ENCODE data around the gene ITFG1.
"Not testable (repeated sequence)": the region's sequence is repeated elsewhere in the genome, so short reads cannot be mapped to it uniquely, and the experiment has no call there.

Gene ITFG1

DNA sequence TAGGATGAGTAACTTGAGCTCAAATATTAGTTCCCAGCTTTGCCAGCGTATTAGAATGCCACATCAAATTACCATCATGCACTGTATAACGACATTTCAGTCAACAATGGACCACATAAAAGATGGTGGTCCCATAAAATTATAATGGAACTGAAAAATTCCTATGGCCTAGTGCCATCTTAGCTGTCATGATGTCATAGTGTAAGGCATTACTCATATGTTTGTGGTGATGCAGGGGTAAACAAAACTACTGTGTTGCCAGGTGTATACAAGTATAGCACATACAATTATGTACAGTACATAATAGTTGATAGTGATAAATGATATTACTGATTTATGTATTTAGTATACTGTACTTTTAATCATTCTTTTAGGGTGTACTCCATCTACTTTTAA lies 262.7 kb downstream of the ITFG1 start:
- Mint-ChIP-seq H3K27ac (no peak overlapping the region), H3K4me1 (no peaks in the 10 kb centered on the region), H3K36me3 (peaks cover 18% of the 10 kb centered on the region), H3K4me3 (no peak overlapping the region), H3K9me3 (no peaks in the 10 kb centered on the region), H3K27me3 (no peaks in the 10 kb centered on the region)
- no peak for DNase-seq (ENCODE audit: low spot score in 2 of 2)
- ATAC-seq (ENCODE audit: low read depth) = no peak

DNA sequence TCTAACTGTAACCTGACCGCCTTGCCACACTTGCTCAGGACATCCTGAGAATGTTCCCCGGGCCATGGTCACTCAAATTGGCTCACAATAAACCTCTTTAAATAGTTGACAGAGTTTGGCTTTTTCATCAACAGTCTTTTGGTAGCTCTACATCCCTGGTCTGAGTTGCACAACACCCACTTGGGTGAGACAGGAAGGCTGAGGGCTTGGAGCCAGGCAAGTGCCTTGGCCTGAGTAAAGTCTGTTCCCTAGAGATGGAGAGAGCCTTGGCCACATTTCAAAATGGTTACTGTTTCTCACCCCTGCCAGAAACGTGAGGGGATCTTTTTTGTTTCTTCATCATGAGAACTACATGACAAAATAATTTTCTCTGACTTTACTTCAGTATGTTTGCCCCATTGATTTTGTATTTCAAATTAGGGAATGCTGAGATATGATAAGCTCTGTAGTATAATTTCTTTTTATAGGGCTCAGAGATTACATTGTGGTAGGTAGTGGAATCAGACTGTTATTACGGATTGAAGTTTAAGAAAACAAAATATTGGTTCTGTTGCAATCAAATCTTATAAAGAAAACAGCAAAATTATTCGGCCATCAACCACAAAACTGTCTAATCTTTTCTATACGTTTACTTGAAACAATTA lies 263.2 kb downstream of the ITFG1 start:
- Mint-ChIP-seq H3K27me3 (no peaks in the 10 kb centered on the region), H3K36me3 (peaks cover 21% of the 10 kb centered on the region), H3K4me3 (no peak overlapping the region), H3K27ac (no peak overlapping the region), H3K4me1 (no peaks in the 10 kb centered on the region), H3K9me3 (peaks cover 2% of the 10 kb centered on the region)
- DNase-seq (ENCODE audit: low spot score in 2 of 2) = no peak
- no peak for ATAC-seq (ENCODE audit: low read depth)

DNA sequence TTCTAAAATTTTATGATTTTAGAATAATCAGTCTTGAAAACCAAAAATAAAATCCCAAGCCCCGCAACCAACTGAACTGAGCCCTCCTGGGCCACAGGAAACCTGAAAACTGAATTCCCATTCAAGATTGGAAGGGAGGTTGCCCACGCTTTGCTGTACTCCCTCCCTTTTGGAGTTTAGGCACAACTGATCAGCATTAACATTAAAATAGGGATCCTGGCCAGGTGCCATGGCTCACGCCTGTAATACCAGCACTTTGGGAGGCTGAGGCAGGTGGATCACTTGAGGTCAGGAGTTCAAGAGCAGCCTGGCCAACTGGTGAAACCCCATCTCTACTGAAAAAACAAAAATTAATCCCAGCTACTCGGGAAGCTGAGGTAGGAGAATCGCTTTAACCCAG lies 264.4 kb downstream of the ITFG1 start:
- H3K4me1 Mint-ChIP-seq = no peaks in the 10 kb centered on the region
- H3K36me3 Mint-ChIP-seq = peaks cover 28% of the 10 kb centered on the region
- no peak overlapping the region for H3K27ac Mint-ChIP-seq
- DNase-seq (ENCODE audit: low spot score in 2 of 2) (no peak), ATAC-seq (ENCODE audit: low read depth) (no peak)
- H3K9me3 Mint-ChIP-seq = peaks cover 2% of the 10 kb centered on the region
- no peaks in the 10 kb centered on the region for H3K27me3 Mint-ChIP-seq
- H3K4me3 Mint-ChIP-seq = no peak overlapping the region

DNA sequence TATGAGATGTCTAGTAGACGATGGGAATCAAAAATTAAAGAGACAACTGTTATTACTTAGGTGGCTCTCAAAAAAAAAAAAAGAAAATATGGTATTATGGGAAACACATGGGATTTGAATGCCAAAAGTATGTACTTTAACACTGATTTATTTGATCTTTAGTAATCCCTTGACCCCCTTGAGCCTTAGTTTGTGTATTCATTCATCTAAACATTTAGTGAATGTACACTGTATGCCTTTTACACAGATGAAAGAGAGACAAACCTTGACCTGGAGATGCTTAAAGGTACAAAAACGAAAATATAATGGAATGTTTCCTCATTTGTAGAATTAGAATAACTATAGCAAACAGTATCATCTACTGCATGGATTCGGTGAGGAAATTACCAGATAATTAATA lies 278.5 kb downstream of the ITFG1 start:
- Mint-ChIP-seq H3K36me3 (peaks cover 22% of the 10 kb centered on the region), H3K27ac (no peak overlapping the region), H3K4me3 (no peak overlapping the region), H3K9me3 (no peaks in the 10 kb centered on the region), H3K27me3 (no peaks in the 10 kb centered on the region), H3K4me1 (no peaks in the 10 kb centered on the region)
- ATAC-seq (ENCODE audit: low read depth) (no peak), DNase-seq (ENCODE audit: low spot score in 2 of 2) (no peak)

DNA sequence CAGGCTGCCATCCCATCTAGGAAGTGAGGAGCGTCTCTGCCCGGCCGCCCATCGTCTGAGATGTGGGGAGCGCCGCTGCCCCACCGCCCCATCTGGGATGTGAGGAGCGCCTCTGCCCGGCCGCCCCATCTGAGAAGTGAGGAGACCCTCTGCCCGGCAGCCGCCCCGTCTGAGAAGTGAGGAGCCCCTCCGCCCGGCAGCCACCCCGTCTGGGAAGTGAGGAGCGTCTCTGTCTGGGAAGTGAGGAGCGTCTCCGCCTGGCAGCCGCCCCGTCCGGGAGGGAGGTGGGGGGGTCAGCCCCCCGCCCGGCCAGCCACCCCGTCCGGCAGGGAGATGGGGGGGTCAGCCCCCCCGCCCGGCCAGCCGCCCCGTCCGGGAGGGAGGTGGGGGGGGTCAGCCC lies 279.8 kb downstream of the ITFG1 start:
- DNase-seq (ENCODE audit: low spot score in 2 of 2); ATAC-seq (ENCODE audit: low read depth); H3K4me1 Mint-ChIP-seq; H3K27ac Mint-ChIP-seq; H3K27me3 Mint-ChIP-seq; H3K4me3 Mint-ChIP-seq; H3K9me3 Mint-ChIP-seq: not testable (repeated sequence)
- H3K36me3 Mint-ChIP-seq = peaks cover 22% of the 10 kb centered on the region

DNA sequence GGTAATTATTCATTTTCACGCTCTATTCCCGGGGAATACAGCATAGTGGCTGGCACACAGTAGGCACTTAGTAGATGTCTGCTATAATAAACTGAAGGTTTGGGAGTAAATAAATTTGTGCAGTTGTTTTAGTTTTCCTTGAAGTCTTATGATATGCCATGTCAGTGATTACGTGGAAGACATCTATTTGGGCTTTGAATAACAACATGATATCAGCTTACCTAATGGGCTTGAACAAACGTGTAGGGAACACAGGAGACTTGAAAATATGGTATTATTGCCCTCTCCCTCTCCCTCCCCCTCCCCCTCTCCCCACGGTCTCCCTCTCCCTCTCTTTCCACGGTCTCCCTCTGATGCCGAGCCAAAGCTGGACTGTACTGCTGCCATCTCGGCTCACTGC lies 280.8 kb downstream of the ITFG1 start:
- Mint-ChIP-seq H3K27me3 (no peaks in the 10 kb centered on the region), H3K4me1 (no peaks in the 10 kb centered on the region), H3K27ac (no peak overlapping the region), H3K4me3 (no peak overlapping the region), H3K9me3 (no peaks in the 10 kb centered on the region), H3K36me3 (peaks cover 24% of the 10 kb centered on the region)
- ATAC-seq (ENCODE audit: low read depth) (no peak), DNase-seq (ENCODE audit: low spot score in 2 of 2) (no peak)

DNA sequence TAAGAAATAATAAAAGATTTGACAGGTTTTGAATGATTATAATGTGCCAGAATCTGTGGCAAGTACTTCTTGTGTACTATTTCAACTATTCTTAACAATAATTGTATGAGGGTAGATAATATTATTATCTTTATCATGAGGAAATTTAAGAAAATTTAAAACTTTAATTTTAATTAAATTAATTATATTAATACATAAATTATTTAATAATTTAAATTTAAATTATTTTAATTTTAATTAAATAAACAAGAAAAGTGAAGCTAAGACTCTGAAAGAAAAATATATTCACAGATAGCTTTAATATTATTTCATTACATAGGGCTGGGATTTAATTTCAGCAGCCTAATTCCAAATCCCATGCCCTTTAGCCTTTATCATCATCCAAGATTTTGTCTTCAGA lies 285.7 kb downstream of the ITFG1 start:
- ATAC-seq (ENCODE audit: low read depth) = no peak
- no peak overlapping the region for H3K4me3 Mint-ChIP-seq
- no peaks in the 10 kb centered on the region for H3K9me3 Mint-ChIP-seq
- DNase-seq (ENCODE audit: low spot score in 2 of 2) = no peak
- H3K27me3 Mint-ChIP-seq = no peaks in the 10 kb centered on the region
- H3K36me3 Mint-ChIP-seq = peaks cover 16% of the 10 kb centered on the region
- H3K4me1 Mint-ChIP-seq = no peaks in the 10 kb centered on the region
- H3K27ac Mint-ChIP-seq = no peak overlapping the region

DNA sequence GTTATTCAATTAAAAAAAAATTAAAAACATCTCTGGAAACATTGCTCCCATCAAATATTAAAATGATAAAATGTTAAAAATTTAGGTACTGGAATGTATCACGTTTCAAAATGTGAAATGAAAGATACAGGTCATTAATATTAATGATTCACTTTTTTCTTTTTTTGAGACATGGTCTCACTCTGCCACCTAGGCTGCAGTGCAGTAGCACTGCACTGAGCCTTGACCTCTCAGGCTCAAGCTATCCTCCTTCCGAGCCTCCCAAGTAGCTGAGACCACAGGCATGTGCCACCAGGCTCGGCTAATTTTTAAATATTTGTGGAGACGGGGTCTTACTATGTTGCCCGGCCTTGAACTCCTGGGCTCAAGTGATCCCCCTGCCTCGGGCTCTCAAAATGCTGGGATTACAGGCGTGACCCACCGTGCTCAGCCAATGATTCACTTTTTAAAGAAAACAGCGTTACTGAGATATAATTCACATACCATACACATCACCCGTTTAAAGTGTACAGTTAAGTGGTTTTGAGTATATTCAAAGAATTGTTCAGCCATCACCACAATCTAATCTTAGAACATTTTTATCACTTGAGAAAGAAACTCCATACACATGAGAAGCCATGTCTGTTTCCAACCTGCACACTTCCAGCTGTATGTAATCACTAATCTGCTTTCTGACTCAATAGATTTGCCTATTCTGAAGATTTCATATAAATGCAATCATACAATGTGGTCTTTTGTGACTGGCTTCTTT lies 298.0 kb downstream of the ITFG1 start:
- Mint-ChIP-seq H3K27ac (no peak overlapping the region), H3K4me1 (no peaks in the 10 kb centered on the region), H3K27me3 (no peaks in the 10 kb centered on the region), H3K36me3 (peaks cover 2% of the 10 kb centered on the region), H3K9me3 (no peaks in the 10 kb centered on the region), H3K4me3 (no peak overlapping the region)
- ATAC-seq (ENCODE audit: low read depth) (no peak), DNase-seq (ENCODE audit: low spot score in 2 of 2) (no peak)

DNA sequence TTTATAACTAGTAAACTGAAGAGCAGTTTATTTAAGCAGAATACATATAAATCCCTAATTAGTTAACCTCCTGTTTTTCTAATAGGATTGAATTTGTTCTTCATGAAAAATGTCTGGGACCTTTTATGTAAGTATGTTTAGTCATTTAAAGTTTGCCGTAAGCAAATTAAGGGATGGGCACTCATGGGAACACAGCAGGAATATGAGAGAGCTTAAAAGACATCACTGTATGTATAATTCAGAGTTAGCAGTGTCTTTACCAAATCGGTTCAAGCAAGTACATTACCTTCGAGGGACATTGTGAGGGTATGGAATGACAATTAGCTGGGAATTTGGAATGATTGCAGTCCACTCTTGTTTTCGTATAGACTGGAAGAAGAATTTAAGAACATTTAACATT lies 299.4 kb downstream of the ITFG1 start:
- H3K4me3 Mint-ChIP-seq = no peak overlapping the region
- no peaks in the 10 kb centered on the region for H3K27me3 Mint-ChIP-seq
- H3K27ac Mint-ChIP-seq = no peak overlapping the region
- H3K9me3 Mint-ChIP-seq = no peaks in the 10 kb centered on the region
- no peaks in the 10 kb centered on the region for H3K4me1 Mint-ChIP-seq
- peaks cover 9% of the 10 kb centered on the region for H3K36me3 Mint-ChIP-seq
- no peak for DNase-seq (ENCODE audit: low spot score in 2 of 2)
- ATAC-seq (ENCODE audit: low read depth) = no peak

DNA sequence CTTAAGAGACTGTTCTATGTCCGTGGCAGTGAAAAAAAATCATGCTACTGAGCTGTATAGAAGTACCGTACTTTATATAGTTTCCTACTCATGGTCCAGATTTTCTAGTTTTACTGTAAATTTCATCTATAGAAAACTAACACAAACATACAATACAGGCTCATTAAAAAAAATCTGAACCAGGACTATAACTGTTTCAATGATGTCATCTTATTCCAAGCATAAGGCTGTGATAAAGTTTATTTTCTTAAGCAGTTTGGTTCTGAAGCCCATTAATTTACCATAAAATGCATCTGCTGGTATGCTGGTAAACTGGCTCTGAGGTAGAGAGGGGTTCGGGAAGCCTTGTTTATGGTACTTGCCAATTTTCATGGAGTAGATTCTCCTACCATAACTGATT lies 300.4 kb downstream of the ITFG1 start:
- ATAC-seq (ENCODE audit: low read depth) (no peak), DNase-seq (ENCODE audit: low spot score in 2 of 2) (no peak)
- no peaks in the 10 kb centered on the region for H3K27me3 Mint-ChIP-seq
- H3K4me3 Mint-ChIP-seq = no peak overlapping the region
- H3K4me1 Mint-ChIP-seq = no peaks in the 10 kb centered on the region
- no peak overlapping the region for H3K27ac Mint-ChIP-seq
- H3K9me3 Mint-ChIP-seq = no peaks in the 10 kb centered on the region
- H3K36me3 Mint-ChIP-seq = peaks cover 14% of the 10 kb centered on the region

DNA sequence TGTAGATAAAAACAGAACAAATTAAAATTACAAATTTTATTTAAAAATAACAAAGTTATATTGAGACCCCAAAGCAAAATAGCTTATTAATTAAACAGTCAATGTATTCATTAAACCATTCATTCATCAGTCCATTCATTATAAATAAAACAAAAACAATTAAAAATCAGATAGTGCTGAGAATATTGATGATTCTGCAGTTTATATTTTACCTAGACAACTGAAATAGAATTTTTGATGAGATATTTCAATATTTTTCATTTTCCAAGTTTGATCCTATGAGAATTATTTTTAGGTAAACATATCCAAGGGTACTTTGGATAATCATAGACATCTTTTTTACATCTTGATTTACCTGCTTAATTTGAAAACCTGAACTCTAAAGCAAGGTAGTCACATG lies 301.9 kb downstream of the ITFG1 start:
- Mint-ChIP-seq H3K9me3 (no peaks in the 10 kb centered on the region), H3K4me3 (no peak overlapping the region), H3K27ac (no peak overlapping the region), H3K36me3 (peaks cover 14% of the 10 kb centered on the region), H3K27me3 (no peaks in the 10 kb centered on the region), H3K4me1 (no peaks in the 10 kb centered on the region)
- DNase-seq (ENCODE audit: low spot score in 2 of 2) (no peak), ATAC-seq (ENCODE audit: low read depth) (no peak)

DNA sequence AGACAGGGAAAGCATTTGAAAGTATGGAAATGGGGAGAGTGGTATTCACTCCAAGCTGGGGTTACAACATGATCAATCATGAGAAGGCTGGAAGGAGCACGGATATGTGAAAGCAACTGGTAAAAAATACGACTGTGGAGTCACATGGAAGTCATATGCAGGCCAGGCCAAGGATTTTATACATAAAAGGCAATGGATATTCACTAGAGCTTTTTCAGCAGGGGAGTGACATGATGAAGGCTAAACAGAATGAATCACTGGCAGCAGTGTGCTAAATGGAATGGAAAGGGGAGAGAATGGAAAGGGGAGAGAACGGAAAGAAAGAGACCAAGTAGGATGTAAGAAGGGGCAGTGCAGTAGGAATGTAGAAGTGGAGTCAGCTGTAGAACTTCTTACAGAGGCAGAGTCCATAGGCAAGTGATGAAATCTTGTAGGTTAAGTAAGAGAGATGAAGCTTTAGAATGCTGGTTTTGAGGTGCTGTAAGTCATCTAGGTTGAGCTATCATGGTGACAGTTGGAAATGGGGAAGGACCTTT lies 304.1 kb downstream of the ITFG1 start:
- ATAC-seq (ENCODE audit: low read depth) (no peak), DNase-seq (ENCODE audit: low spot score in 2 of 2) (no peak)
- Mint-ChIP-seq H3K9me3 (peaks cover 1% of the 10 kb centered on the region), H3K4me1 (no peaks in the 10 kb centered on the region), H3K36me3 (peaks cover 26% of the 10 kb centered on the region), H3K4me3 (no peak overlapping the region), H3K27ac (no peak overlapping the region), H3K27me3 (no peaks in the 10 kb centered on the region)

DNA sequence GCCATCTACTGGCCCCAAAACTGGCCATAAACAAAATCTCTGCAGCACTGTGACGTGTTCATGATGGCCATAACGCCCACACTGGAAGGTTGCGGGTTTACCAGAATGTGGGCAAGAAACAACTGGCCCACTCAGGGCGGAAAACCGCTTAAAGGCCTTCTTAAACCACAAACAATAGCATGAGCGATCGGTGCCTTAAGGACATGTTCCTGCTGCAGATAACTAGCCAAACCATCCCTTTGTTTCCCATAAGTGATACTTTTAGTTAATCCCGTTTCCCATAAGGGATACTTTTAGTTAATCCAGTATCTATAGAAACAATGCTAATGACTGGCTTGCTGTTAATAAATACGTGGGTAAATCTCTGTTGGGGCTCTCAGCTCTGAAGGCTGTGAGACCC lies 308.4 kb downstream of the ITFG1 start:
- H3K4me3 Mint-ChIP-seq, H3K4me1 Mint-ChIP-seq: not testable (repeated sequence)

DNA sequence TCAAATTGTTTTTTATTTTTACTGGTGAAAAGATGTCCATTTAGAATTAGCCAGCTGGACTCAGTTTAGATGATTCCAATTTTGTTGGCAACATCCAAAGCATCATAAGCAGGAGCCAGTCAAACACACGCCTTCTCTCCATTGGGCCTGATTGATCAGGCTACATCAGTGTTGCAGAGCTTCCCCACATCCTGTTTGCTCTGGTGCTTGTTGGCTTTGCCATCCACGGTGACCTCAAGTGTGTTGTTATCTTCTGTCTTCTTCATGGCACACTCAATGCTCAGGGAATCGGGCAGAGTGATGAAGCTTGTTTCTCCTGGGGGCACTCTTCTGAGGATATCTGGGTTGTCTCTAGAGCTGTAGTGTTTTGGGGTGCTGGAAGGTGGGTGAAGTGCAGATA lies 310.8 kb downstream of the ITFG1 start:
- H3K4me1 Mint-ChIP-seq = no peaks in the 10 kb centered on the region
- ATAC-seq (ENCODE audit: low read depth) (no peak), DNase-seq (ENCODE audit: low spot score in 2 of 2) (no peak)
- H3K27me3 Mint-ChIP-seq = no peaks in the 10 kb centered on the region
- peaks cover 1% of the 10 kb centered on the region for H3K9me3 Mint-ChIP-seq
- H3K4me3 Mint-ChIP-seq = no peak overlapping the region
- no peak overlapping the region for H3K27ac Mint-ChIP-seq
- H3K36me3 Mint-ChIP-seq = peaks cover 15% of the 10 kb centered on the region

More for the DNA sequence above, 308.4 kb downstream of the ITFG1 start:
- H3K27me3 Mint-ChIP-seq; DNase-seq (ENCODE audit: low spot score in 2 of 2); H3K9me3 Mint-ChIP-seq; ATAC-seq (ENCODE audit: low read depth); H3K27ac Mint-ChIP-seq: not testable (repeated sequence)
- peaks cover 27% of the 10 kb centered on the region for H3K36me3 Mint-ChIP-seq

DNA sequence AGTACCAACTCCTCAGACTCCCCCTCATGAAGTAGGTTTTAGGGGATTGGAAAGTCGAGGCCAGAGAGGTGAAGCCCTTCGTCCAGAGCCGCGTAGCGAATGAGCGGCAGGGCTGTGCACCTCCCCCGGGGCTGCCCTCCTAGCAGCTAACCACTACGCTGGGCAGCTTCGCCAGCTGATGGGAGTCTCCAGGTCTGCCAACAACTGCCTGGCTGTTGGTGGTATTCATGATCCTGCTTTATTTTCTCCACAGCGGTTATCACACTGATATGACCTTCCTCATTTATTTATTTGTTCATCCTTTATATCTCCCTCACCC lies 316.3 kb downstream of the ITFG1 start:
- Mint-ChIP-seq H3K9me3 (no peaks in the 10 kb centered on the region), H3K4me1 (peaks cover 13% of the 10 kb centered on the region), H3K27ac (no peak overlapping the region), H3K4me3 (peak overlapping the region; percentile 88), H3K36me3 (no peaks in the 10 kb centered on the region), H3K27me3 (no peaks in the 10 kb centered on the region)
- DNase-seq (ENCODE audit: low spot score in 2 of 2) (no peak), ATAC-seq (ENCODE audit: low read depth) (no peak)

All from memory B cell (primary cell).